ENCODE results near the gene NATD1. TPM values are rescaled to one million over a fixed set of nuclear protein-coding genes. Genes with fewer than 3 reads are reported as not detected.

NATD1 gene
- total and polyA plus RNA-seq, 10 of the 15 experiments (the other 5 are each of a cell fraction or from before 2014, with no cell fraction given), result 0.02 to 0.33 (median 0.15) TPM

GRCh38 chr17:21214015-21214776, 39.0 kb downstream of the NATD1 start, which contains the start of gene TMEM11:
Gene TMEM11, minus strand, starts transcription at chr17:21214161. Its CDS starts 9 bp downstream, at chr17:21214152.
- RAD21 ChIA-PET (ENCODE audit: unreplicated experiment), result interaction anchor here (1.0 to 1.6 kb wide), 3 partner anchors 74 to 87 kb away, joined by 3 to 4 read pairs (median 4); no protein-coding TSS in a partner anchor
- TF ChIP-seq POLR2AphosphoS5 (IDR thresholded peaks at IDR 0.05; ENCODE audit: low read length), result peak; percentile 71; the same call in 1 of the 2 replicates
- TF ChIP-seq BCL3 (IDR thresholded peaks at IDR 0.05; ENCODE audit: borderline replicate concordance, insufficient read depth, low read depth, low read length, poor library complexity, severe bottlenecking), result no peak
- peak; percentile 92; the same call in 1 of the 2 replicates for TF ChIP-seq TARDBP (IDR thresholded peaks at IDR 0.05; ENCODE audit: borderline replicate concordance)
- no peak for TF ChIP-seq BMI1 (IDR thresholded peaks at IDR 0.05; ENCODE audit: borderline replicate concordance)
- no peak for TF ChIP-seq NFXL1 (IDR thresholded peaks at IDR 0.05; ENCODE audit: borderline replicate concordance)
- TF ChIP-seq KDM1A (IDR thresholded peaks at IDR 0.05; ENCODE audit: borderline replicate concordance), result no peak
- no peak for TF ChIP-seq BCLAF1 (IDR thresholded peaks at IDR 0.05)
- TF ChIP-seq RFX5 (IDR thresholded peaks at IDR 0.05; ENCODE audit: low read depth, low read length), result no peak
- no peak for TF ChIP-seq FOXM1 (IDR thresholded peaks at IDR 0.05; ENCODE audit: low read depth, low read length)
- TF ChIP-seq CHD2 (IDR thresholded peaks at IDR 0.05; ENCODE audit: borderline replicate concordance, low read depth, low read length), result peak; percentile 98
- TF ChIP-seq, protein P1, sequence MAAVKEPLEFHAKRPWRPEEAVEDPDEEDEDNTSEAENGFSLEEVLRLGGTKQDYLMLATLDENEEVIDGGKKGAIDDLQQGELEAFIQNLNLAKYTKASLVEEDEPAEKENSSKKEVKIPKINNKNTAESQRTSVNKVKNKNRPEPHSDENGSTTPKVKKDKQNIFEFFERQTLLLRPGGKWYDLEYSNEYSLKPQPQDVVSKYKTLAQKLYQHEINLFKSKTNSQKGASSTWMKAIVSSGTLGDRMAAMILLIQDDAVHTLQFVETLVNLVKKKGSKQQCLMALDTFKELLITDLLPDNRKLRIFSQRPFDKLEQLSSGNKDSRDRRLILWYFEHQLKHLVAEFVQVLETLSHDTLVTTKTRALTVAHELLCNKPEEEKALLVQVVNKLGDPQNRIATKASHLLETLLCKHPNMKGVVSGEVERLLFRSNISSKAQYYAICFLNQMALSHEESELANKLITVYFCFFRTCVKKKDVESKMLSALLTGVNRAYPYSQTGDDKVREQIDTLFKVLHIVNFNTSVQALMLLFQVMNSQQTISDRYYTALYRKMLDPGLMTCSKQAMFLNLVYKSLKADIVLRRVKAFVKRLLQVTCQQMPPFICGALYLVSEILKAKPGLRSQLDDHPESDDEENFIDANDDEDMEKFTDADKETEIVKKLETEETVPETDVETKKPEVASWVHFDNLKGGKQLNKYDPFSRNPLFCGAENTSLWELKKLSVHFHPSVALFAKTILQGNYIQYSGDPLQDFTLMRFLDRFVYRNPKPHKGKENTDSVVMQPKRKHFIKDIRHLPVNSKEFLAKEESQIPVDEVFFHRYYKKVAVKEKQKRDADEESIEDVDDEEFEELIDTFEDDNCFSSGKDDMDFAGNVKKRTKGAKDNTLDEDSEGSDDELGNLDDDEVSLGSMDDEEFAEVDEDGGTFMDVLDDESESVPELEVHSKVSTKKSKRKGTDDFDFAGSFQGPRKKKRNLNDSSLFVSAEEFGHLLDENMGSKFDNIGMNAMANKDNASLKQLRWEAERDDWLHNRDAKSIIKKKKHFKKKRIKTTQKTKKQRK (IDR thresholded peaks at IDR 0.05; ENCODE audit: low read depth, low read length), result no peak
- no peak for TF ChIP-seq TCF7 (IDR thresholded peaks at IDR 0.05; ENCODE audit: borderline replicate concordance)
- TF ChIP-seq ZNF207 (IDR thresholded peaks at IDR 0.05; ENCODE audit: borderline replicate concordance), result peak; percentile 86; the same call in 1 of the 2 replicates
- TF ChIP-seq NFIC (IDR thresholded peaks at IDR 0.05; ENCODE audit: low read depth, low read length), result no peak
- no peak for TF ChIP-seq JUND (IDR thresholded peaks at IDR 0.05; ENCODE audit: low read depth, low read length)

More at GRCh38 chr17:21214015-21214776, 39.0 kb downstream of the NATD1 start, which contains the start of gene TMEM11:
- Histone ChIP-seq H3K79me2 (ENCODE audit: control insufficient read depth, insufficient read depth, low read length) (peaks cover 62% of the 10 kb centered on the region), H3K27me3 (replicated peaks in 1 of 2; ENCODE audit: control insufficient read depth in 2 of 2, insufficient read depth in 2 of 2, low read length in 1 of 2) (no peaks in the 10 kb centered on the region), H3K9me3 (replicated peaks; ENCODE audit: control insufficient read depth, insufficient read depth, low read length) (no peaks in the 10 kb centered on the region), H4K20me1 (ENCODE audit: control insufficient read depth, insufficient read depth) (peaks cover 1% of the 10 kb centered on the region; the same call in 1 of the 2 replicates), H3K36me3 (ENCODE audit: control insufficient read depth in 2 of 2, insufficient read depth in 2 of 2, low read length in 1 of 2) (peaks cover 0 to 3% of the 10 kb centered on the region in 2 experiments; a peak in 2 of 4 replicates), H2AFZ (ENCODE audit: control insufficient read depth, low read depth, low read length) (peak within 1 kb of the TSS; percentile 87), H3K4me2 (ENCODE audit: control insufficient read depth, insufficient read depth) (peak within 1 kb of the TSS; percentile 91), H3K9ac (ENCODE audit: control insufficient read depth, insufficient read depth, low read length) (peak within 1 kb of the TSS; percentile 94), H3K4me3 (peak within 1 kb of the TSS; percentile 81), H3K27ac (ENCODE audit: control insufficient read depth, insufficient read depth) (peak within 1 kb of the TSS; percentile 90), H3K4me1 (ENCODE audit: control insufficient read depth, insufficient read depth, low read length) (peaks cover 9% of the 10 kb centered on the region; the same call in 1 of the 2 replicates)
- DNase-seq (ENCODE audit: low read depth, low spot score), result peak; percentile 71
- SMC1A ChIA-PET (ENCODE audit: uncharacterized antibody, unreplicated experiment), result interaction anchor here (1.5 to 1.6 kb wide), 2 partner anchors 72 to 82 kb away, joined by 3 to 6 read pairs; no protein-coding TSS in a partner anchor
- in situ Hi-C loops (cut with MboI) (loop anchor here (5.0 kb wide), 1 partner anchor 177 kb away; no protein-coding TSS in a partner anchor), intact Hi-C loops (cut with micrococcal nuclease; ENCODE audit: unreplicated experiment) (loop anchor here (2.0 to 5.0 kb wide), 3 partner anchors 73 to 172 kb away; partner anchors contain the start of genes DHRS7B and USP22)
- FAIRE-seq, result peak; percentile 56
- WGBS (ENCODE audit: insufficient coverage, insufficient replicate concordance, low lambda C conversion rate, missing lambda C conversion rate), result under 1% methylated on average over 70 of the region's 76 CpGs
- peak; percentile 95 for ATAC-seq
- BruUV-seq (replicated peaks), result no TSS peak
- CTCF ChIA-PET, result interaction anchor here (1.6 to 2.0 kb wide), 2 partner anchors 95 to 115 kb away, joined by 3 to 6 read pairs; no protein-coding TSS in a partner anchor
- POLR2A ChIA-PET, result interaction anchor here (1.2 to 1.5 kb wide), 2 partner anchors 13 to 87 kb away, joined by 3 to 4 read pairs; partner anchors contain the start of gene DHRS7B
